Heart left ventricle (tissue), 13 donors: ENCODE results near the gene GNB5.

Experiments
- POLR2A ChIP-seq, 2 donors: fragments of 450-650 bp; IDR thresholded peaks; one replicate each; pipeline ENCODE4 v1.6.1; 2017; ENCODE audit warnings: antibody characterized with exemption in 2 of 2, mild to moderate bottlenecking in 2 of 2, moderate library complexity in 2 of 2
- TF ChIP-seq, protein P1 (sequence below), 12 donors: fragments of 200-600 bp; sonication (generic) in 4 of 12; IDR thresholded peaks; one replicate each; pipeline versions ENCODE4 v1.5.0 to v1.8.0; 2018 to 2022; ENCODE audit warnings: antibody characterized with exemption in 12 of 12, mild to moderate bottlenecking in 5 of 12
- donor health status: ischemic (EF 13 %, LVEDD 7.1; RV severe dilation, severe dysfunction).
- donor health status: DM: no; HTN: yes; CAD: no.
- donor health status: DM: no; HTN: no; CAD: no.
- donor health status: ischemic (EF 25% LVEDD 6.9; RV normal size, moderate dysfunction).
- donor health status: ischemic (EF 25% LVEDD 5.7; RV mildly dilated, moderate dysfunction).
- donor health status: ischemic (EF 35%, LVEDD 5.7; RV mildly dilated, moderate dysfunction).
- donor health status: nonischemic (EF 11% LVEDD 7.7; RV severe dilation, severe dysfunction).
- donor health status: DM: yes; HTN: yes; CAD: no.
- donor health status: PGD.
- donor health status: ischemic (EF 29% LVEDD 5.4; RV normal size, mild dysfunction).
- donor health status: nonischemic (EF 23%, LVEDD 6.1; RV moderate dilation, normal function).

DNA sequence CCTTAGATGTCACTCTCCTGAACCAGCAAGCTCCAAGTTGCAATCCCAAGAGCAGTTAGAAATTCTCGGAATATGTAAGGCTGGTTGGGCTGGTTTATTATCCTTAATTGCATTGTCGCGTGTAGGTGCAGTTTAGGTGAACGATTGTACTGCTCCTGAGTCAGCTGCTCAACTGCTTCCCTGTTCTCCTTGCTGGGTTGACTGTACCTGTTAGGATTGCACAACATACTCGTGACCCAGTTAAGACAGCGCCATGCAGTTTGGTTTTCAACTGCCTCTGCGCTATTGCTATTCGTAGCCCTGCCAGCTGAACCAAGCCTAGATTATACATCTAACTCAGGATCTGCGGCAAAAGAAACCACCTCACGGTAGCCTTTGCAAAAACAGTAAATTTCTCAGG lies 119.6 kb downstream of the GNB5 start:
- TF ChIP-seq, protein P1, sequence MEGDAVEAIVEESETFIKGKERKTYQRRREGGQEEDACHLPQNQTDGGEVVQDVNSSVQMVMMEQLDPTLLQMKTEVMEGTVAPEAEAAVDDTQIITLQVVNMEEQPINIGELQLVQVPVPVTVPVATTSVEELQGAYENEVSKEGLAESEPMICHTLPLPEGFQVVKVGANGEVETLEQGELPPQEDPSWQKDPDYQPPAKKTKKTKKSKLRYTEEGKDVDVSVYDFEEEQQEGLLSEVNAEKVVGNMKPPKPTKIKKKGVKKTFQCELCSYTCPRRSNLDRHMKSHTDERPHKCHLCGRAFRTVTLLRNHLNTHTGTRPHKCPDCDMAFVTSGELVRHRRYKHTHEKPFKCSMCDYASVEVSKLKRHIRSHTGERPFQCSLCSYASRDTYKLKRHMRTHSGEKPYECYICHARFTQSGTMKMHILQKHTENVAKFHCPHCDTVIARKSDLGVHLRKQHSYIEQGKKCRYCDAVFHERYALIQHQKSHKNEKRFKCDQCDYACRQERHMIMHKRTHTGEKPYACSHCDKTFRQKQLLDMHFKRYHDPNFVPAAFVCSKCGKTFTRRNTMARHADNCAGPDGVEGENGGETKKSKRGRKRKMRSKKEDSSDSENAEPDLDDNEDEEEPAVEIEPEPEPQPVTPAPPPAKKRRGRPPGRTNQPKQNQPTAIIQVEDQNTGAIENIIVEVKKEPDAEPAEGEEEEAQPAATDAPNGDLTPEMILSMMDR (IDR thresholded peaks at IDR 0.05), result no peak
- TF ChIP-seq POLR2A (IDR thresholded peaks at IDR 0.05), result no peak
